ENCODE measurements around the gene RPUSD2.

Gene RPUSD2

GRCh38 chr15:40623361-40623760, 54.3 kb downstream of the RPUSD2 start:
- Histone ChIP-seq H3K27me3 (replicated peaks; ENCODE audit: control insufficient read depth, insufficient read depth, low read length) (no peaks in the 10 kb centered on the region), H3K9ac (ENCODE audit: low read length) (no peak overlapping the region), H3K9me3 (ENCODE audit: control insufficient read depth, low read length) (no peaks in the 10 kb centered on the region), H3K36me3 (ENCODE audit: control insufficient read depth, insufficient read depth, low read length, severe bottlenecking) (no peaks in the 10 kb centered on the region), H3K4me3 (ENCODE audit: low read length) (no peak overlapping the region), H3K4me1 (ENCODE audit: control insufficient read depth, insufficient read depth, low read length) (no peaks in the 10 kb centered on the region)
- DNase-seq (ENCODE audit: low read depth), result no peak
